Thymus (tissue), 11 donors: ENCODE measurements around the gene CA11. TPM values are rescaled to one million over a fixed set of nuclear protein-coding genes. Genes with fewer than 3 reads are reported as not detected.

Source experiments
- DNase-seq, 9 donors: peaks; one replicate each; pipeline ENCODE4 v3.0.0-alpha.2; 2013; ENCODE audit warnings: low spot score in 9 of 9, low read depth in 6 of 9, missing footprints in 1 of 9
- H3K27ac ChIP-seq, 2 donors: one replicate each; pipeline ENCODE4 v1.5.1; 2013; ENCODE audit warnings: control low read depth in 1 of 2, low read depth in 1 of 2, low read length in 1 of 2, mild to moderate bottlenecking in 1 of 2, moderate library complexity in 1 of 2
- H3K27me3 ChIP-seq, 2 donors: one replicate each; pipeline ENCODE4 v1.5.1; 2013; ENCODE audit warnings: low read length in 1 of 2; ENCODE audit not compliant: control insufficient read depth in 2 of 2, insufficient read depth in 1 of 2
- H3K36me3 ChIP-seq, 2 donors: one replicate each; pipeline ENCODE4 v1.5.1; 2013; ENCODE audit warnings: low read length in 1 of 2, mild to moderate bottlenecking in 1 of 2, moderate library complexity in 1 of 2; ENCODE audit not compliant: control insufficient read depth in 2 of 2, insufficient read depth in 2 of 2
- H3K4me1 ChIP-seq, 2 donors: one replicate each; pipeline ENCODE4 v1.5.1; 2013; ENCODE audit warnings: low read length in 2 of 2; ENCODE audit not compliant: control insufficient read depth in 2 of 2, insufficient read depth in 2 of 2
- H3K4me3 ChIP-seq, 2 donors: one replicate each; pipeline ENCODE4 v1.5.1; 2013; ENCODE audit warnings: low read length in 2 of 2, control low read depth in 1 of 2, mild to moderate bottlenecking in 1 of 2
- H3K9me3 ChIP-seq, 2 donors: one replicate each; pipeline ENCODE4 v1.5.1; 2013; ENCODE audit warnings: low read length in 1 of 2, mild to moderate bottlenecking in 1 of 2; ENCODE audit not compliant: control insufficient read depth in 2 of 2, insufficient read depth in 1 of 2
- whole genome bisulfite sequencing: extraction: QIAGEN DNeasy Blood & Tissue Kit; methylation state at CpG from one replicate; pipeline ENCODE4 v1.1.7; 2013; 5-methylcytosine and 5-hydroxymethylcytosine counted together
- polyA plus RNA-seq: library from polyadenylated mRNA; stranded (reverse); fragments of 200-250 nt; gene quantifications from one replicate; pipeline ENCODE4 v1.2.3, GENCODE V29; 2013
- total RNA-seq: library from RNA; stranded (reverse); fragments of 120-200 nt; gene quantifications from one replicate; pipeline ENCODE4 v1.2.4, GENCODE V29; 2013
- donor health status: healthy.

CA11 gene
- total and polyA plus RNA-seq, 2 donors, result 9.8 to 15.3 TPM

DNA sequence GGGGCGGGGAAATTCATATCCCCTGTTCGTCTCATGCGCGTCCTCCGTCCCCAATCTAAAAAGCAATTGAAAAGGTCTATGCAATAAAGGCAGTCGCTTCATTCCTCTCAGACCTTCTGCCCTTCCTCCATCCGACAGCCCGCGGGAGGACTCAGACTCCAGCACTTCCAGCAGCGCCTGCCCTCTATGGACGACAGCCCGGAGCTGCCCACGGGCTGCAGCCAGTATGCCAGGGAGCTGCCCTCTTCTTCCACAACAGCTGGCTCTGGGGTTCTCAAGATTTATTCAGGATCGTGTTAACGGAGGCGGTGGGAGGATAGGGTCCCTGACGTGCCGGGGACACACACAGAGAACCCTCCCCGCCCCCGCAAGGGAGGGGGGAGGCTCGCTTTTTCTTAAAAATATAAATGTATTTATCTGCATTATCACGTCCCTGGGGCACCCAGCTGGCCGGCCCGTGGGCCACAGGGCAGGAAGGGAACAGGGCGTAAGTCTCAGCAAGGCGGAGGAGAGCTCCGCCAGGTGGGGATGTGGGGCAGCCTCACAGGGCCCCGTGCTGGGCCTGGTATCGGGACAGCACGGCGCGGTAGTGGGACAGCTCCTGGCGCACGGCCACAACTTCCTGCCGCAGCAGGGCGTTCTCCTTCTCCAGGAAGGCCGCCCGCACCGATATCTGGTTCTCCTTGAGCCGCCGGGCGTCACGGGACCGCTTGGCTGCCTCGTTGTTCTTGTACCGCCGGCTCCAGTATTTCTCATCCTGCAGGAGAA, 15.5 kb downstream of the CA11 start:
- Histone ChIP-seq H3K27me3 (no peaks in the 10 kb centered on the region), H3K36me3 (peaks cover 46 to 51% of the 10 kb centered on the region in 2 donors), H3K4me3 (no peak overlapping the region), H3K9me3 (peaks cover 0 to 9% of the 10 kb centered on the region in 2 donors), H3K27ac (peak overlapping the region in 1 of 2 donors; percentile 44), H3K4me1 (peaks cover 17 to 51% of the 10 kb centered on the region in 2 donors)
- no peak for DNase-seq
- WGBS, result 68% methylated on average over 47 of the region's 47 CpGs

GRCh38 chr19:48629599-48630295, 16.2 kb downstream of the CA11 start:
- 91% methylated on average over 48 of the region's 48 CpGs for WGBS
- H3K27ac ChIP-seq, result no peak overlapping the region

GRCh38 chr19:48629297-48629598, 16.7 kb downstream of the CA11 start:
- Histone ChIP-seq H3K4me3 (no peak overlapping the region), H3K36me3 (peaks cover 48 to 51% of the 10 kb centered on the region in 2 donors), H3K9me3 (peaks cover 0 to 5% of the 10 kb centered on the region in 2 donors), H3K4me1 (peaks cover 14 to 50% of the 10 kb centered on the region in 2 donors), H3K27me3 (no peaks in the 10 kb centered on the region), H3K27ac (no peak overlapping the region)
- 98% methylated on average over 22 of the region's 22 CpGs for WGBS
- DNase-seq, result no peak

More at GRCh38 chr19:48629599-48630295, 16.2 kb downstream of the CA11 start:
- H3K4me3 ChIP-seq, result no peak overlapping the region
- H3K4me1 ChIP-seq, result peaks cover 12 to 51% of the 10 kb centered on the region in 2 donors
- peaks cover 0 to 8% of the 10 kb centered on the region in 2 donors for H3K9me3 ChIP-seq
- no peaks in the 10 kb centered on the region for H3K27me3 ChIP-seq
- DNase-seq, result no peak
- H3K36me3 ChIP-seq, result peaks cover 48 to 51% of the 10 kb centered on the region in 2 donors

GRCh38 chr19:48628486-48629296, 17.3 kb downstream of the CA11 start:
- H3K4me3 ChIP-seq, result no peak overlapping the region
- H3K9me3 ChIP-seq, result peaks cover 0 to 5% of the 10 kb centered on the region in 2 donors
- H3K27me3 ChIP-seq, result no peaks in the 10 kb centered on the region
- 97% methylated on average over 34 of the region's 34 CpGs for WGBS
- no peak for DNase-seq
- peaks cover 10 to 49% of the 10 kb centered on the region in 2 donors for H3K4me1 ChIP-seq
- peak overlapping the region in 1 of 2 donors; percentile 21 for H3K27ac ChIP-seq
- H3K36me3 ChIP-seq, result peaks cover 48 to 51% of the 10 kb centered on the region in 2 donors

GRCh38 chr19:48627865-48628314, 18.1 kb downstream of the CA11 start:
- Histone ChIP-seq H3K4me1 (peaks cover 10 to 49% of the 10 kb centered on the region in 2 donors), H3K4me3 (no peak overlapping the region), H3K9me3 (peaks cover 0 to 5% of the 10 kb centered on the region in 2 donors), H3K27ac (no peak overlapping the region), H3K27me3 (no peaks in the 10 kb centered on the region), H3K36me3 (peaks cover 46 to 48% of the 10 kb centered on the region in 2 donors)
- WGBS, result 97% methylated on average over 17 of the region's 17 CpGs
- DNase-seq, result no peak

DNA sequence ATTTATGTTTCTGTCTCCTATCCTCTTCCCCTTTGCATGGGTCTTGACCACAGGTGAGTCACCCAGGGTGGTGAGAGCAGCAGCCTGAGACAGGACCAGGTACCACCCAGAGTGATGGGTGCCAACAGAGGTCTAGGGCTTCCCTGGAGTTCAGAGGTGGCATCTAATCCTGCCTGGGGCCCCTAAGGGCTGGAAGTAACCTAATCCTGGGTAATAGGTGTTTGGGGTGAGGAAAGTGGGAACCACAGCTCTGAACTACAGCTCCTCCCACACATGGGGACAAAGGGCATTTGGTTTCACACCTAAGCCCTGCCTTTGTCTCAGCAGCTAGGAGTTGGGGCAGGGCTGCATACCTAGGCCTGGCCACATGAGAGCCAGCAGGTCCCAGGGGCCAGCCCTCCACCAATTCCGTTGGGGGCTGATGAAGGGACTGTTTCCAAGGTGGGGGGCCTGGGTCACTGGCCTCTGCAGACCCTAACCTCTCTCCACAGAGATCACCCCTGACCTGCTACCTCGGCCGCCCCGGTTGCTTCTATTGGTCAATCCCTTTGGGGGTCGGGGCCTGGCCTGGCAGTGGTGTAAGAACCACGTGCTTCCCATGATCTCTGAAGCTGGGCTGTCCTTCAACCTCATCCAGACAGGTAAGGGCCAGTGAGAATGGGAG, 18.7 kb downstream of the CA11 start:
- peaks cover 10 to 44% of the 10 kb centered on the region in 2 donors for H3K4me1 ChIP-seq
- H3K27ac ChIP-seq, result peak overlapping the region in 1 of 2 donors; percentile 60
- H3K4me3 ChIP-seq, result no peak overlapping the region
- H3K27me3 ChIP-seq, result no peaks in the 10 kb centered on the region
- H3K36me3 ChIP-seq, result peaks cover 41 to 51% of the 10 kb centered on the region in 2 donors
- 94% methylated on average over 6 of the region's 6 CpGs for WGBS
- H3K9me3 ChIP-seq, result peaks cover 0 to 5% of the 10 kb centered on the region in 2 donors
- DNase-seq, result no peak

GRCh38 chr19:48625891-48626327, 20.1 kb downstream of the CA11 start:
- DNase-seq, result no peak
- WGBS, result 98% methylated on average over 30 of the region's 30 CpGs
- H3K36me3 ChIP-seq, result peaks cover 34 to 45% of the 10 kb centered on the region in 2 donors
- H3K4me3 ChIP-seq, result no peak overlapping the region
- H3K27ac ChIP-seq, result peak overlapping the region in 1 of 2 donors; percentile 5
- H3K9me3 ChIP-seq, result peaks cover 0 to 5% of the 10 kb centered on the region in 2 donors
- H3K4me1 ChIP-seq, result peaks cover 10 to 39% of the 10 kb centered on the region in 2 donors
- no peaks in the 10 kb centered on the region for H3K27me3 ChIP-seq
